ENCODE results near the gene LIMS2.

GRCh38 chr2:127718271-127718670 lies 42.9 kb upstream of the LIMS2 start:
- TF ChIP-seq CTCF (IDR thresholded peaks at IDR 0.05) (no peak), POLR2A (IDR thresholded peaks at IDR 0.05) (no peak), POLR2AphosphoS5 (IDR thresholded peaks at IDR 0.05) (no peak)

All from breast epithelium (tissue), 3 donors.